ENCODE data around the gene ACTR3C.

- no peak for TF ChIP-seq POLR2A (IDR thresholded peaks at IDR 0.05; ENCODE audit: low read depth, low read length)
- no peak for TF ChIP-seq POLR2AphosphoS5 (IDR thresholded peaks at IDR 0.05; ENCODE audit: low read depth, low read length)
- TF ChIP-seq TAF1 (IDR thresholded peaks at IDR 0.05; ENCODE audit: borderline replicate concordance, low read depth, low read length), result no peak
Measured at GRCh38 chr7:150333659-150334058, 10.3 kb upstream of the ACTR3C start.

Data from GM12892 (cell line).